ENCODE results near the gene PSMC5. TPM values are rescaled to one million over a fixed set of nuclear protein-coding genes. Genes with fewer than 3 reads are reported as not detected.

The PSMC5 gene
- polyA plus RNA-seq, 1 experiment: 220 TPM

DNA sequence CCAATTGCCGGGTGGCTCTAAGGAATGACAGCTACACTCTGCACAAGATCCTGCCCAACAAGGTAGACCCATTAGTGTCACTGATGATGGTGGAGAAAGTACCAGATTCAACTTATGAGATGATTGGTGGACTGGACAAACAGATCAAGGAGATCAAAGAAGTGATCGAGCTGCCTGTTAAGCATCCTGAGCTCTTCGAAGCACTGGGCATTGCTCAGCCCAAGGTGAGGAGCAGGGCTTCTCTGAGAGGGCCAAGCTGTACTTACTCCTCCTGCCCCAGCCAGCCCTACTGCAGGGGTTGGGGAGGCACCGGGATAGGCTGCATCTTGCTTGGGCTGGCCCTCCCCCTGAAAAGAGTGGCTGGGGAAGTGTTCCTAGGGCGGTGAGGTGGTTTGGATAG is 3.0 kb downstream of the PSMC5 start:
- Histone ChIP-seq H3K9me3 (ENCODE audit: control insufficient read depth, insufficient read depth, low read length) (no peaks in the 10 kb centered on the region; the same call in 1 of the 2 replicates), H3K4me3 (ENCODE audit: low read depth, low read length) (no peak overlapping the region), H3K27ac (ENCODE audit: low read depth, low read length) (no peak overlapping the region), H3K27me3 (ENCODE audit: control insufficient read depth, insufficient read depth, low read length) (no peaks in the 10 kb centered on the region)
- CTCF ChIA-PET: interaction anchor here (0.6 kb wide), 1 partner anchor 33 kb away, joined by 3 read pairs; no protein-coding TSS in a partner anchor
- POLR2A ChIA-PET: interaction anchor here (0.9 kb wide), 1 partner anchor 56 kb away, joined by 3 read pairs; the partner anchor contains the start of genes CCDC47 and DDX42
- no peak for DNase-seq (ENCODE audit: low read depth, low spot score)
- no peak for TF ChIP-seq CTCF (IDR thresholded peaks at IDR 0.05; ENCODE audit: low read depth, low read length)

- POLR2A ChIA-PET: interaction anchor here (1.4 kb wide), 1 partner anchor 10 kb away, joined by 4 read pairs; no protein-coding TSS in a partner anchor
- H3K27me3 ChIP-seq (ENCODE audit: control insufficient read depth, insufficient read depth, low read length): no peaks in the 10 kb centered on the region
- TF ChIP-seq CTCF (IDR thresholded peaks at IDR 0.05; ENCODE audit: low read depth, low read length): no peak
- no peak for DNase-seq (ENCODE audit: low read depth, low spot score)
- no peak overlapping the region for H3K27ac ChIP-seq (ENCODE audit: low read depth, low read length)
- no peak overlapping the region for H3K4me3 ChIP-seq (ENCODE audit: low read depth, low read length)
- CTCF ChIA-PET: interaction anchor here (0.6 kb wide), 1 partner anchor 33 kb away, joined by 3 read pairs; no protein-coding TSS in a partner anchor
- H3K9me3 ChIP-seq (ENCODE audit: control insufficient read depth, insufficient read depth, low read length): no peaks in the 10 kb centered on the region; the same call in 1 of the 2 replicates
These were observed 3.8 kb downstream of the PSMC5 start for GRCh38 chr17:63830904-63831491.

GRCh38 chr17:63831505-63831904 is 4.3 kb downstream of the PSMC5 start:
- POLR2A ChIA-PET: interaction anchor here (1.4 kb wide), 1 partner anchor 10 kb away, joined by 4 read pairs; no protein-coding TSS in a partner anchor
- no peak for DNase-seq (ENCODE audit: low read depth, low spot score)
- Histone ChIP-seq H3K27me3 (ENCODE audit: control insufficient read depth, insufficient read depth, low read length) (no peaks in the 10 kb centered on the region), H3K4me3 (ENCODE audit: low read depth, low read length) (no peak overlapping the region), H3K27ac (ENCODE audit: low read depth, low read length) (no peak overlapping the region), H3K9me3 (ENCODE audit: control insufficient read depth, insufficient read depth, low read length) (no peaks in the 10 kb centered on the region; the same call in 1 of the 2 replicates)
- CTCF ChIA-PET: no interaction called here
- no peak for TF ChIP-seq CTCF (IDR thresholded peaks at IDR 0.05; ENCODE audit: low read depth, low read length)

- H3K27ac ChIP-seq (ENCODE audit: low read depth, low read length): no peak overlapping the region
- ChIA-PET POLR2A (interaction anchor here (1.4 kb wide), 1 partner anchor 9 kb away, joined by 4 read pairs; no protein-coding TSS in a partner anchor), CTCF (no interaction called here)
- H3K4me3 ChIP-seq (ENCODE audit: low read depth, low read length): no peak overlapping the region
- no peaks in the 10 kb centered on the region; the same call in 1 of the 2 replicates for H3K9me3 ChIP-seq (ENCODE audit: control insufficient read depth, insufficient read depth, low read length)
- H3K27me3 ChIP-seq (ENCODE audit: control insufficient read depth, insufficient read depth, low read length): no peaks in the 10 kb centered on the region
- no peak for DNase-seq (ENCODE audit: low read depth, low spot score)
- no peak for TF ChIP-seq CTCF (IDR thresholded peaks at IDR 0.05; ENCODE audit: low read depth, low read length)
These were observed 4.8 kb downstream of the PSMC5 start for GRCh38 chr17:63832014-63832413.

GRCh38 chr17:63832455-63832854 is 5.2 kb downstream of the PSMC5 start:
- CTCF ChIA-PET: no interaction called here
- Histone ChIP-seq H3K27ac (ENCODE audit: low read depth, low read length) (no peak overlapping the region), H3K4me3 (ENCODE audit: low read depth, low read length) (no peak overlapping the region), H3K27me3 (ENCODE audit: control insufficient read depth, insufficient read depth, low read length) (no peaks in the 10 kb centered on the region), H3K9me3 (ENCODE audit: control insufficient read depth, insufficient read depth, low read length) (no peaks in the 10 kb centered on the region; the same call in 1 of the 2 replicates)
- no peak for DNase-seq (ENCODE audit: low read depth, low spot score)
- POLR2A ChIA-PET: interaction anchor here (1.2 kb wide), 1 partner anchor 9 kb away, joined by 4 read pairs; no protein-coding TSS in a partner anchor
- peak; percentile 16; the same call in 1 of the 2 replicates for TF ChIP-seq CTCF (IDR thresholded peaks at IDR 0.05; ENCODE audit: low read depth, low read length)

Data from AG04450 (cell line).